ENCODE measurements around the gene XPNPEP2.

GRCh38 chrX:129771266-129771995 lies 32.7 kb downstream of the XPNPEP2 start:
- TF ChIP-seq POLR2AphosphoS5 (IDR thresholded peaks at IDR 0.05) (no peak), POLR2A (IDR thresholded peaks at IDR 0.05) (no peak), EP300 (IDR thresholded peaks at IDR 0.05) (no peak)
- TF ChIP-seq, protein P1, sequence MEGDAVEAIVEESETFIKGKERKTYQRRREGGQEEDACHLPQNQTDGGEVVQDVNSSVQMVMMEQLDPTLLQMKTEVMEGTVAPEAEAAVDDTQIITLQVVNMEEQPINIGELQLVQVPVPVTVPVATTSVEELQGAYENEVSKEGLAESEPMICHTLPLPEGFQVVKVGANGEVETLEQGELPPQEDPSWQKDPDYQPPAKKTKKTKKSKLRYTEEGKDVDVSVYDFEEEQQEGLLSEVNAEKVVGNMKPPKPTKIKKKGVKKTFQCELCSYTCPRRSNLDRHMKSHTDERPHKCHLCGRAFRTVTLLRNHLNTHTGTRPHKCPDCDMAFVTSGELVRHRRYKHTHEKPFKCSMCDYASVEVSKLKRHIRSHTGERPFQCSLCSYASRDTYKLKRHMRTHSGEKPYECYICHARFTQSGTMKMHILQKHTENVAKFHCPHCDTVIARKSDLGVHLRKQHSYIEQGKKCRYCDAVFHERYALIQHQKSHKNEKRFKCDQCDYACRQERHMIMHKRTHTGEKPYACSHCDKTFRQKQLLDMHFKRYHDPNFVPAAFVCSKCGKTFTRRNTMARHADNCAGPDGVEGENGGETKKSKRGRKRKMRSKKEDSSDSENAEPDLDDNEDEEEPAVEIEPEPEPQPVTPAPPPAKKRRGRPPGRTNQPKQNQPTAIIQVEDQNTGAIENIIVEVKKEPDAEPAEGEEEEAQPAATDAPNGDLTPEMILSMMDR (IDR thresholded peaks at IDR 0.05), result no peak

Measured in stomach (tissue), 4 donors.